Measurements from ENCODE around the gene SULT1C3. TPM values are rescaled to one million over a fixed set of nuclear protein-coding genes. Genes with fewer than 3 reads are reported as not detected.

Gene SULT1C3
- total RNA-seq (2021; fragmentation: NEBNext Ultra II Directional; extraction: Animal tissue kit (Norgen Biotek cat#: 25700)): not detected
- long read RNA-seq: 0 reads

- peaks cover 11% of the 10 kb centered on the region for H3K9me3 Mint-ChIP-seq
- H3K27me3 Mint-ChIP-seq (ENCODE audit: insufficient read depth): no peaks in the 10 kb centered on the region; the same call in 1 of the 2 replicates
- TF ChIP-seq, protein P1, sequence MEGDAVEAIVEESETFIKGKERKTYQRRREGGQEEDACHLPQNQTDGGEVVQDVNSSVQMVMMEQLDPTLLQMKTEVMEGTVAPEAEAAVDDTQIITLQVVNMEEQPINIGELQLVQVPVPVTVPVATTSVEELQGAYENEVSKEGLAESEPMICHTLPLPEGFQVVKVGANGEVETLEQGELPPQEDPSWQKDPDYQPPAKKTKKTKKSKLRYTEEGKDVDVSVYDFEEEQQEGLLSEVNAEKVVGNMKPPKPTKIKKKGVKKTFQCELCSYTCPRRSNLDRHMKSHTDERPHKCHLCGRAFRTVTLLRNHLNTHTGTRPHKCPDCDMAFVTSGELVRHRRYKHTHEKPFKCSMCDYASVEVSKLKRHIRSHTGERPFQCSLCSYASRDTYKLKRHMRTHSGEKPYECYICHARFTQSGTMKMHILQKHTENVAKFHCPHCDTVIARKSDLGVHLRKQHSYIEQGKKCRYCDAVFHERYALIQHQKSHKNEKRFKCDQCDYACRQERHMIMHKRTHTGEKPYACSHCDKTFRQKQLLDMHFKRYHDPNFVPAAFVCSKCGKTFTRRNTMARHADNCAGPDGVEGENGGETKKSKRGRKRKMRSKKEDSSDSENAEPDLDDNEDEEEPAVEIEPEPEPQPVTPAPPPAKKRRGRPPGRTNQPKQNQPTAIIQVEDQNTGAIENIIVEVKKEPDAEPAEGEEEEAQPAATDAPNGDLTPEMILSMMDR (IDR thresholded peaks at IDR 0.05): no peak
- no peak within 1 kb of the TSS for H3K4me3 Mint-ChIP-seq
- H3K4me1 Mint-ChIP-seq (ENCODE audit: low read depth): peaks cover 8% of the 10 kb centered on the region; the same call in 1 of the 2 replicates
- H3K36me3 Mint-ChIP-seq (ENCODE audit: low read depth): no peaks in the 10 kb centered on the region
- H3K27ac Mint-ChIP-seq: no peak within 1 kb of the TSS
- no peak for DNase-seq
These were observed at the start of gene SULT1C3 for GRCh38 chr2:108239786-108240185. TSS of gene SULT1C3 (plus strand) at chr2:108239968. CDS start at chr2:108247195, 7,227 bp downstream.

GRCh38 chr2:108193251-108193650 lies 46.5 kb upstream of the SULT1C3 start:
- DNase-seq: no peak
- no peak overlapping the region for H3K27ac Mint-ChIP-seq
- H3K27me3 Mint-ChIP-seq (ENCODE audit: insufficient read depth): no peaks in the 10 kb centered on the region
- H3K4me1 Mint-ChIP-seq (ENCODE audit: low read depth): peaks cover 19% of the 10 kb centered on the region
- H3K9me3 Mint-ChIP-seq: no peaks in the 10 kb centered on the region
- H3K36me3 Mint-ChIP-seq (ENCODE audit: low read depth): no peaks in the 10 kb centered on the region
- TF ChIP-seq, protein P1 (IDR thresholded peaks at IDR 0.05): no peak
- no peak overlapping the region for H3K4me3 Mint-ChIP-seq

GRCh38 chr2:108194409-108195132 lies 45.2 kb upstream of the SULT1C3 start:
- DNase-seq: no peak
- no peaks in the 10 kb centered on the region for H3K27me3 Mint-ChIP-seq (ENCODE audit: insufficient read depth)
- no peaks in the 10 kb centered on the region for H3K36me3 Mint-ChIP-seq (ENCODE audit: low read depth)
- TF ChIP-seq, protein P1 (IDR thresholded peaks at IDR 0.05): peak; percentile 82
- H3K27ac Mint-ChIP-seq: no peak overlapping the region
- H3K4me3 Mint-ChIP-seq: no peak overlapping the region
- H3K9me3 Mint-ChIP-seq: no peaks in the 10 kb centered on the region
- H3K4me1 Mint-ChIP-seq (ENCODE audit: low read depth): peaks cover 9% of the 10 kb centered on the region

GRCh38 chr2:108195133-108195439 lies 44.7 kb upstream of the SULT1C3 start:
- Mint-ChIP-seq H3K36me3 (ENCODE audit: low read depth) (no peaks in the 10 kb centered on the region), H3K4me1 (ENCODE audit: low read depth) (peaks cover 8% of the 10 kb centered on the region), H3K4me3 (no peak overlapping the region), H3K27ac (no peak overlapping the region), H3K9me3 (no peaks in the 10 kb centered on the region), H3K27me3 (ENCODE audit: insufficient read depth) (no peaks in the 10 kb centered on the region)
- TF ChIP-seq, protein P1 (IDR thresholded peaks at IDR 0.05): peak; percentile 36; the same call in 1 of the 2 replicates
- no peak for DNase-seq

DNA sequence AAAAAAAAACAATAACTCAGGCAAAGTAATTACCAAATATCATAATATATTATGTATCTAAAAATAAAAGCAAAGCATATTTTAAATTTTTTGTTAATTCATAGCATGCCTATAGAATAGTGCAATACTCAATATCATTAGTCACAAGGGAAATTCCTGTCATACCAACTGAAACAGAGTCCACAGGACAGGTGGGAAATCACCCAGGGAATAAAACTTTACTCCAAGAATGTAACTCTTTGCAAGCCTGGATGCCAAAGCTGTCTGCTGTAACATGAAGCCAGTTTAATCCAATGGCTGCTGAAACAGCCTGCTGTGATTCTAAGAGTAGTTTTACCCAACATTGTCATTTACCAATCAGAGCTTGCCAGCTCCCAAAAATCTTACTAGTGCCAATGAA lies 40.0 kb upstream of the SULT1C3 start:
- Mint-ChIP-seq H3K4me1 (ENCODE audit: low read depth) (peaks cover 8% of the 10 kb centered on the region), H3K27me3 (ENCODE audit: insufficient read depth) (peaks cover 2% of the 10 kb centered on the region; the same call in 1 of the 2 replicates), H3K4me3 (no peak overlapping the region), H3K36me3 (ENCODE audit: low read depth) (peaks cover 6% of the 10 kb centered on the region), H3K27ac (no peak overlapping the region), H3K9me3 (peaks cover 5% of the 10 kb centered on the region; the same call in 1 of the 2 replicates)
- TF ChIP-seq, protein P1 (IDR thresholded peaks at IDR 0.05): no peak
- DNase-seq: peak; percentile 40

All from HFFc6 (cell line).